Activated CD4-positive, alpha-beta T cell treated with anti-CD3 and anti-CD28 coated beads, Interleukin-2, amount 50 U/mL, for 24 hours (primary cell): Measurements from ENCODE around the gene EPO.
"Not testable (repeated sequence)": the region's sequence is repeated elsewhere in the genome, so short reads cannot be mapped to it uniquely, and the experiment has no call there.

Experiments used
- DNase-seq, 2 donors: peaks; one replicate each; pipeline ENCODE4 v3.0.0-alpha.2; 2020; ENCODE audit warnings: low read depth in 1 of 2, low spot score in 1 of 2

EPO gene

DNA sequence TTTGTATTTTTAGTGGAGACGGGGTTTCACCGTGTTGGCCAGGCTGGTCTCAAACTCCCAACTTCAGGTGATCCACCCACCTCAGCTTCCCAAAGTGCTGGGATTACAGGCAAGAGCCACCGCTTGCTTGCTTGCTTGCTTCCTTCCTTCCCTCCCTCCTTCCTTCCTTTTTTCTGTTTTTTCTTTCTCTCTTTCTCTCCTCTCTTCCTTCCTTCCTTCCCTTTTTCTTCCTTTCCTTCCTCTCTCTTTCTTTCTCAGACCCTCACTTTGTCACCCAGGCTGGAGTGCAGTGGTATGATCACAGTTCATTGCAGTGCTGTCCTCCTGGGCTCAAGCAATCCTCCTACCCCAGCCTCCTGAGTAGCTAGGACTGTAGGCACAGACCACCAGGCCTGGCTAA, 19.2 kb upstream of the EPO start:
- DNase-seq, result not testable (repeated sequence)

- peak; percentile 65 to 75 for DNase-seq
Observed at GRCh38 chr7:100705320-100705752, 14.9 kb upstream of the EPO start.

- peak; percentile 98 to 99 for DNase-seq
Observed at GRCh38 chr7:100705753-100706671, 14.3 kb upstream of the EPO start, which contains the start of gene POP7. Gene POP7 (plus strand): TSS chr7:100706121. CDS start chr7:100706831, 710 bp downstream.

- no peak for DNase-seq
Observed at GRCh38 chr7:100706672-100707311, 13.5 kb upstream of the EPO start.

- DNase-seq, result no peak
Observed at GRCh38 chr7:100708395-100708794, 11.9 kb upstream of the EPO start.

DNA sequence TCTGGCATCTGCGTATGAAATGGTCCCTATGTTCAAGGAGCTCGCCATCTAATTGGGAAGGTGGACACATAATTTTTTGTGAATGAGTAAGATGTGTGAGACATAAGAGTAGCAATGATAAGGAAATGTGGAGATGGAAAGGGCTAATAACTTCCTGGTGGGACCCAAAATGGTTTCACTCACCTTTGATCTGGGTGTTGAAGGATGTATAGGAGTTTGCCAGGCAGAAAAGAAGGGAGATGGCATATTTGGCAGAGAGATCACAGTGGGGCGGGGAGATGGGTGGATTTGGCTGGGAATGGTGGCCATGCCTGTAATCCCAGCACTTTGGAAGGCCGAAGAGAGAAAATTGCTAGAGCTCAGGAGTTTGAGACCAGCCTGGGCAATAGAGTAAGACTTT, 9.8 kb upstream of the EPO start:
- DNase-seq, result no peak

GRCh38 chr7:100711369-100711768, 8.9 kb upstream of the EPO start:
- no peak for DNase-seq

GRCh38 chr7:100714725-100715124, 5.5 kb upstream of the EPO start:
- DNase-seq, result no peak

GRCh38 chr7:100717073-100717472, 3.2 kb upstream of the EPO start:
- DNase-seq, result not testable (repeated sequence)

GRCh38 chr7:100719523-100720278, 567 bp upstream of the EPO start:
- DNase-seq, result no peak

GRCh38 chr7:100720671-100721504, 620 bp downstream of the EPO start:
- no peak for DNase-seq

- DNase-seq, result no peak
Observed at GRCh38 chr7:100721505-100721812, 1.2 kb downstream of the EPO start.

- no peak for DNase-seq
Observed at GRCh38 chr7:100722480-100723212, 2.4 kb downstream of the EPO start.

DNA sequence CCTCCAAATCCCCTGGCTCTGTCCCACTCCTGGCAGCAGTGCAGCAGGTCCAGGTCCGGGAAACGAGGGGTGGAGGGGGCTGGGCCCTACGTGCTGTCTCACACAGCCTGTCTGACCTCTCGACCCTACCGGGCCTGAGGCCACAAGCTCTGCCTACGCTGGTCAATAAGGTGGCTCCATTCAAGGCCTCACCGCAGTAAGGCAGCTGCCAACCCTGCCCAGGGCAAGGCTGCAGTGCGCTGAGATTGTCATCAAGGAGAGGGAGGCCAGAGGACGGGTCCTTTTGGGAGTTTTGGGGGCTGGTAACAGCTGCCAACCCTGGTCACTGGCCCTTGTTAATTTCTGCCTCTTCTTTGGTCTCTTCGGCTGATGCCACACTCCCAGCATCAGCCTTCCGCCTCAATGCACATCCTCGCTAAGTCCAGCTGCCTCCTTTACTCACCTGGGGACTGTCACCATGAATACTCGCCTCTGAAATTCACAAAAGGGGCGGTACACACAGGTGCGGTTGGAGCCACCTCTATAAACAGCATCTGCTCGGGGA, 3.5 kb downstream of the EPO start:
- DNase-seq, result no peak

DNA sequence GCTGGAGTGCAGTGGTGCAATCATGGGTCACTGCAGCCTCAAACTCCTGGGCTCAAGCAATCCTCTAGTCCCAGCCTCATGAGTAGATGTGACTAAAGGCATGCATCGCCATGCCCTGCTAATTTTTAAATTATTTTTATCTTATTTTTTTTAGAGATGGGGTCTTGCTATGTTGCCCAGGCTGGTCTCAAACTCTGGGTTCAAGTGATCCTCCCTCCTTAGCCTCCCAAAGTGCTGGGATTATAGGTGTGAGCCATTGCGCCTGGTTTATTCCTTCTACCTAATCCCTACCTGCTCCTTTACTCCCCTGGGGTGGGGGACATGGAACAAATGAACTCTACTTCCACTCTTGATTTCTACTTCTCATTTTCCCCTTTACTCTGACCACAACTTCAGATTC, 4.1 kb downstream of the EPO start:
- not testable (repeated sequence) for DNase-seq

GRCh38 chr7:100726996-100727761, 6.9 kb downstream of the EPO start:
- DNase-seq, result no peak

DNA sequence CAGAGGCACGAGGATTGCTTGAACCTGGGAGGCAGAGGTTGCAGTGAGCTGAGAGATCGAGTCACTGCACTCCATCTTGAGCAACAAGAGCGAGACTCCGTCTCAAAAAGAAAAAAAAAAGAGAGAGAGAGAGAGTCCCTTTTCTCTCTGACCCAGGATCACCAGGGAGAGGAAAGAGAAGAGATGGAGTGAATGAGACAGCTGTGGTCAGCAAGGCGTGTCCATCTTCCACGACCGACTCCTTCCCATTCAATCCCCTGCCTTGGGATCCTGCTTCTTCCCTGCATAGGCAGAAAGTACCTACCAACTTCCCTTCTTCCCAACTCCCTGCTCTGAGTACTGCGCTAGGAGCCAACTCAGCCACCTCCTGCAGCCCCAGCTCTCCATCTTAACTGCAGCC, 7.9 kb downstream of the EPO start:
- DNase-seq, result no peak

DNA sequence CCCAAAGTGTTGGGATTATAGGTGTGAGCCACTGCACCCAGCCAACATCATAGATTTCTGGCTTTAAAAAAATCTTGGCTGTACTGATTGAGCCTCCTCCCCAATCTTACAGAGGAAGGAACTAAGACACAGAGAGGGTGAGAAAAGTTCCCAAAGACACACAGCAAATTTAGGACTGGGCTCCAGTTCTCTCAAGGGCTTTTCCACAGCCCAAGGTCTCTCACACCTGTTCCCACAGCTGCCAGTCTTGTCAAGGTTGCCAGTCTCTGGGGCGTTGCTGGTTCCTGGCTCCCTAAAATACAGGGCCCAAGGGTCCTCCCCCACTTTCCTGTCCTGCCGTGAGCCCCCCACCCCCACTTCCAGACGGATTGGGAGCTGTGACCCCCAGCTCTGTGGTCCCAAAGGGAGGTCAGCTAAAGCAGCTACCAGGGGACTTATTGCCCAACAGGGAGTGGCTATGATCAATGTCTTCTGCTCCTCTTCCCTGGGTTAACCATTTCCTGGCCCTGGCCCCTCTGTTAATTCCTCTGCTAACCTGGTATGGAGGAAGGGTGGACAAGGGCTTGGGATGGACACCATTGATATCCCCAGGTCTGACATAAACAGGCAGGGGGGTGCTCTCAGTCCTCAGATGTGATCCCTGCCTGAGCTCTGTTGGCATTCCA, 10.0 kb downstream of the EPO start:
- DNase-seq, result no peak
